Fibroblast of the aortic adventitia (primary cell): ENCODE results near the gene DAPK2. TPM values are rescaled to one million over a fixed set of nuclear protein-coding genes. Genes with fewer than 3 reads are reported as not detected.
"Not testable (repeated sequence)": the region's sequence is repeated elsewhere in the genome, so short reads cannot be mapped to it uniquely, and the experiment has no call there.

ENCODE experiments used
- DNase-seq: peaks from one replicate; pipeline ENCODE4 v3.0.0-alpha.2; 2010; ENCODE audit warnings: low read depth
- H3K4me3 ChIP-seq: 2 replicates; pipeline ENCODE4 v1.5.1; 2011; ENCODE audit warnings: low read depth, mild to moderate bottlenecking, control low read depth, low read length, moderate library complexity
- total RNA-seq: library from RNA; depleted of rRNA; stranded (reverse); fragments of >200 nt; gene quantifications from 2 replicates; pipeline ENCODE4 v1.2.3, GENCODE V29; 2012; ENCODE audit warnings: low replicate concordance
- TF ChIP-seq, protein P1 (sequence below): IDR thresholded peaks from 2 replicates; pipeline ENCODE4 v1.5.1; 2011; ENCODE audit warnings: mild to moderate bottlenecking, low read length, control low read depth, inconsistent platforms; ENCODE audit not compliant: insufficient read depth

The DAPK2 gene
- total RNA-seq, 1 donor = 3.7 TPM

DNA sequence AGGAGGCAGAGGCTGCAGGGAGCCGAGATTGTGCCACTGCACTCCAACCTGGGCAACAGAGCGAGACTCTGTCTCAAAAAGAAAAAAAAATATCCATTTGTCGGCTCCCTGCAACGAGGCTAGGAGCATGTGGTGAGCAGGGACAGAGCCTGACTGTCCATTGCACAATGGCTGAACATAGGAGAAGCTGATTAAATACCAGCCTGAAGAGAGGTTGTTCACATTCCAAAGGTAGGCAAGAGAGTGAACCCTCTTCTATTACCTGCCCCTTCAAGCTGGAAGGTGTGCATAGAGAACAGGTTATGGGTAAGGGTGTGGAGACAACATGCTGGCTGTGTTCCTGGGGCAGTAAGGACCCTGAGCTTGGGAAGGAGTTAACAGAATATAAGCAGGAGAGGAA is 78.7 kb downstream of the DAPK2 start:
- H3K4me3 ChIP-seq = no peak overlapping the region
- TF ChIP-seq, protein P1, sequence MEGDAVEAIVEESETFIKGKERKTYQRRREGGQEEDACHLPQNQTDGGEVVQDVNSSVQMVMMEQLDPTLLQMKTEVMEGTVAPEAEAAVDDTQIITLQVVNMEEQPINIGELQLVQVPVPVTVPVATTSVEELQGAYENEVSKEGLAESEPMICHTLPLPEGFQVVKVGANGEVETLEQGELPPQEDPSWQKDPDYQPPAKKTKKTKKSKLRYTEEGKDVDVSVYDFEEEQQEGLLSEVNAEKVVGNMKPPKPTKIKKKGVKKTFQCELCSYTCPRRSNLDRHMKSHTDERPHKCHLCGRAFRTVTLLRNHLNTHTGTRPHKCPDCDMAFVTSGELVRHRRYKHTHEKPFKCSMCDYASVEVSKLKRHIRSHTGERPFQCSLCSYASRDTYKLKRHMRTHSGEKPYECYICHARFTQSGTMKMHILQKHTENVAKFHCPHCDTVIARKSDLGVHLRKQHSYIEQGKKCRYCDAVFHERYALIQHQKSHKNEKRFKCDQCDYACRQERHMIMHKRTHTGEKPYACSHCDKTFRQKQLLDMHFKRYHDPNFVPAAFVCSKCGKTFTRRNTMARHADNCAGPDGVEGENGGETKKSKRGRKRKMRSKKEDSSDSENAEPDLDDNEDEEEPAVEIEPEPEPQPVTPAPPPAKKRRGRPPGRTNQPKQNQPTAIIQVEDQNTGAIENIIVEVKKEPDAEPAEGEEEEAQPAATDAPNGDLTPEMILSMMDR = no peak
- DNase-seq = no peak

DNA sequence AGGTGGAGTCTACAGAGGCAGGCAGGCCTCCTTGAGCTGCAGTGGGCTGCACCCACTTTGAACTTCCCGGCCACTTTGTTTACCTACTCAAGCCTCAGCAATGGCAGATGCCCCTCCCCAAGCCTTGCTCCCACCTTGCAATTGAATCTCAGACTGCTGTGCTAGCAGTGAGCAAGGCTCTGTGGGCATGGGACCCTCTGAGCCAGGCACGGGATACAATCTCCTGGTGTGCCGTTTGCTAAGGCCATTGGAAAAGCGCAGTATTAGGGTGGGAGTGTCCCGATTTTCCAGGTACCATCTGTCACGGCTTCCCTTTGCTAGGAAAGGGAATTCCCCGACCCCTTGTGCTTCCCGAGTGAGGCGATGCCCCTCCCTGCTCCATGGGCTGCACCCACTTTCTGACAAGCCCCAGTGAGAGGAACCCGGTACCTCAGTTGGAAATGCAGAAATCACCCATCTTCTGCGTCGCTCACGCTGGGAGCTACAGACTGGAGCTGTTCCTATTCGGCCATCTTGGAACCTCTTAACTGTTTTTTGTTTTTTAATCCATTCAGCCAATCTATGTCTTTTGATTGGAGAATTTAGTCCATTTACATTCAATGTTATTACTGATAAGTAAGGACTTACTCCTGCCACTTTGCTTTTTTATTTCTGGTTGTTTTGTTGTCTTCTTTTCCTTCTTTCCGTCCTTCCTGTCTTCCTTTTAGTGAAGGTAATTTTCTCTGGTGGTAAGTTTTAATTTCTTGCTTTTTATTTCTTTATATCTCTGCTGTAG is 83.2 kb downstream of the DAPK2 start:
- DNase-seq, H3K4me3 ChIP-seq: not testable (repeated sequence)

DNA sequence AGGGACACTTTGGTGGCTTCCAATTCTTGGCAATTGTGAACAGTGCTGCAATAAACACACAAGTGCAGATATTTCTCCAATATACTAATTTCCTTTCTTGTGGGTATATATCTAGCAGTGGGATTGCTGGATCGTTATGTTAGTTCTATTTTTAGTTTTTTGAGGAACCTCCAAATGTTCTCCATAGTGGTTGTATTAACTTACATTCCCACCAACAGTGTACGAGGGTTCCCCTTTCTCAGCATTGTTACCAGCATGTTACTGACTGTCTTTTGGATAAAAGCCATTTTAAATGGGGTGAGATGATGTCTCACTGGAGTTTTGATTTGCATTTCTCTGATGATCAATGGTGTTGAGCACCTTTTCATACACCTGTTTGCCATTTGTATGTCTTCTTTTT is 92.8 kb downstream of the DAPK2 start:
- TF ChIP-seq, protein P1 = no peak
- H3K4me3 ChIP-seq = no peak overlapping the region
- no peak for DNase-seq

DNA sequence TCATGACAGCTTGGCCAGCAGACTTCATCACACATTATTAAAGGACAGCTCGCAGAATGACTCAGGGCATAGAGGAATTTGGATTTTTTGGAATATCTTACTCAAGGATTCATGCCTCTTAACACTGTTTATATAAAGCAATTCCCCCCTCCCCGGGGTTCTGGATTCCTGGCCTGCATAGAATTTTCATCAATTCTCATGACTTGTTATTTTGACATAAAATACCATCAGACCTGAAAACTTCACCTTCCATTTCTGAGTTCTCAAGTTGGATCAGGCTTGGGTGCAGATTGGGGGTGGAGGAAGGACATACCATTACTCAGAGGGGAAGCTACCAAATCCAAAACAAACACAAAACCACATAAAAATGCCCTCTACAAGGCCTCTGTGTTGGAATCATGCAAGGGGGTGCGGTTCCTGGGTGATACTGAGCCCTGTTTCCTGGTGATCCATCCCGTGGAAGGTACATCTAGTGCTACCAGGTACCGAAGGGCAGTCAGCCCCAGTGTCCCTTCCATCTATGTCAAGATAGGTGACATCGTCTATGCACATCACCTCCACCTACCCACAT is 95.3 kb downstream of the DAPK2 start:
- TF ChIP-seq, protein P1 = no peak
- H3K4me3 ChIP-seq = no peak overlapping the region
- peak; percentile 77 for DNase-seq

DNA sequence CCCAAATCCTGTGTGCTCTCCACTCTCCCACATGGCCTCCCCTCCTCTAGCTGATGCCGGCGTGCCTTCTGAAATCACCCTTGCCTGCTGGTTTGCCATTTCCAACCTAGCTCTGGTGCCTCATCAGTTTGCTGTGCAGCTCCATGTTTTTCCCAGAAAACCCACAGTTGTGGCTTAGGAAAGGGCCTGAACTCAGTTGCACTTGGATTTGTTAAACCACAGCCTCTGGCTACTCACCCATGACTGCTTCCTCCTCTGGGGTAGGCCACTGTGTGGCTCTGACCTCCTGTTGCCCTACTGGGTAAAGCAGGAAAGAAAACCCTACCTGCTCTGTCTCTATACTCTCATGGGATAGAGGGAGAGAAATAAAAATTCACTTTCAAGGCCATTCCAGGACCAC is 97.3 kb downstream of the DAPK2 start:
- DNase-seq = no peak

DNA sequence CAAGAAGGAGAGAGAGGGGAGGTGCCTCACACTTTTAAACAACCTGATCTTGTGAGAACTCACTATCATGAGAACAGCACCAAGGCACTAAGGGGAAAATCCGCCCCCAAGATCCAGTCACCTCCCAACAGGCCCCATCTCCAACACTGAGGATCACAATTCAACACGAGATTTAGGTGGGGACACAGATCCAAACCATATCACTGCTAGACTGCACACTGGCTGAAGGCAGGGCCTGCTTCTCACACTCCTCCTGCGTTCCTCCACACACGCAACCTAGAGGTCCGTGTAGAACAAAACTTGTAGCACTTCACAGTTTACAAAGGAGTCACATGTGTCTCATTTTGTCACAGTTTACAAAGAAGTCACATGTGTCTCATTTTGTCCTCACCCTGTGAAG is 97.8 kb downstream of the DAPK2 start:
- DNase-seq = no peak
- TF ChIP-seq, protein P1 = no peak
- no peak overlapping the region for H3K4me3 ChIP-seq

More for the DNA sequence above, 97.3 kb downstream of the DAPK2 start:
- H3K4me3 ChIP-seq = no peak overlapping the region
- TF ChIP-seq, protein P1 = no peak

DNA sequence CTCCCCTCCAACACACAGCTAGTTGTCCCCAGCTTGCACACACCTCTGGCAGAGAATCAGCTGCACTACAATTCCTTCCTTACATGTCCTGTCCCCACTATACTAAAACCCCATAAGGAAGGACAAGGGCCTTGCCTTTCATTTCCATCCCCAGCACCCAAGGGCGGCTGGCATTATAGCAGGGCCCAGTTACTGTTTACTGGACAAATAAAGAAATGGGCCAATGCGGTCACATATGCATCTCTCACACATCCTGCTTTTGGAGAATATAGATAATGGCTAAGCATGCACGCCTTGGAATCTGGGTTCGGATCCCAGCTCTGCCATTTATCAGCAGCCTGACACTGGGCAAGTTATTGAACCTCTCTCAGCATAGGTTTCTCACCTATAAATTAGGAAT is 99.1 kb downstream of the DAPK2 start:
- no peak overlapping the region for H3K4me3 ChIP-seq
- no peak for DNase-seq
- TF ChIP-seq, protein P1 = no peak
